Activated CD4-positive, alpha-beta T cell treated with anti-CD3 and anti-CD28 coated beads, Interleukin-10, Interleukin-2, amounts not matched to agents 100 ng/mL and 50 ng/mL, durations not matched to agents 16 hours and 8 hours (primary cell): ENCODE results near the gene SBF1.
"Not testable (repeated sequence)": the region's sequence is repeated elsewhere in the genome, so short reads cannot be mapped to it uniquely, and the experiment has no call there.

Experiments
- DNase-seq: peaks from one replicate; pipeline ENCODE4 v3.0.0-alpha.2; 2020

Gene SBF1

GRCh38 chr22:50444663-50445062, 30.2 kb downstream of the SBF1 start:
- no peak for DNase-seq

GRCh38 chr22:50443801-50444625, 30.8 kb downstream of the SBF1 start:
- no peak for DNase-seq

GRCh38 chr22:50443197-50443596, 31.6 kb downstream of the SBF1 start:
- no peak for DNase-seq

- DNase-seq = no peak
These were observed 33.3 kb downstream of the SBF1 start for GRCh38 chr22:50441428-50441993.

- no peak for DNase-seq
These were observed 34.1 kb downstream of the SBF1 start for GRCh38 chr22:50440544-50441249.

- DNase-seq = no peak
These were observed 34.9 kb downstream of the SBF1 start for GRCh38 chr22:50439871-50440331.

- DNase-seq = no peak
These were observed 35.4 kb downstream of the SBF1 start for GRCh38 chr22:50439314-50439870.

- DNase-seq = no peak
These were observed 36.2 kb downstream of the SBF1 start for GRCh38 chr22:50438305-50439275.

GRCh38 chr22:50437511-50438304, 37.1 kb downstream of the SBF1 start:
- DNase-seq = no peak

- no peak for DNase-seq
These were observed 37.9 kb downstream of the SBF1 start for GRCh38 chr22:50436841-50437341.

GRCh38 chr22:50436015-50436830, 38.6 kb downstream of the SBF1 start:
- DNase-seq = no peak

GRCh38 chr22:50435291-50436014, 39.4 kb downstream of the SBF1 start:
- no peak for DNase-seq

GRCh38 chr22:50434849-50435248, 40.0 kb downstream of the SBF1 start:
- no peak for DNase-seq

GRCh38 chr22:50432877-50433510, 41.8 kb downstream of the SBF1 start:
- not testable (repeated sequence) for DNase-seq

GRCh38 chr22:50432131-50432876, 42.5 kb downstream of the SBF1 start:
- DNase-seq = no peak

- no peak for DNase-seq
These were observed 49.5 kb downstream of the SBF1 start for GRCh38 chr22:50425179-50425916.

- no peak for DNase-seq
These were observed 50.9 kb downstream of the SBF1 start for GRCh38 chr22:50423956-50424355.
